NAMALWA (cell line): Measurements from ENCODE around the gene PFKFB2.

Source experiments
- DNase-seq: peaks from one replicate; pipeline ENCODE4 v3.0.0-alpha.2; 2015; ENCODE audit warnings: low spot score

The PFKFB2 gene

DNA sequence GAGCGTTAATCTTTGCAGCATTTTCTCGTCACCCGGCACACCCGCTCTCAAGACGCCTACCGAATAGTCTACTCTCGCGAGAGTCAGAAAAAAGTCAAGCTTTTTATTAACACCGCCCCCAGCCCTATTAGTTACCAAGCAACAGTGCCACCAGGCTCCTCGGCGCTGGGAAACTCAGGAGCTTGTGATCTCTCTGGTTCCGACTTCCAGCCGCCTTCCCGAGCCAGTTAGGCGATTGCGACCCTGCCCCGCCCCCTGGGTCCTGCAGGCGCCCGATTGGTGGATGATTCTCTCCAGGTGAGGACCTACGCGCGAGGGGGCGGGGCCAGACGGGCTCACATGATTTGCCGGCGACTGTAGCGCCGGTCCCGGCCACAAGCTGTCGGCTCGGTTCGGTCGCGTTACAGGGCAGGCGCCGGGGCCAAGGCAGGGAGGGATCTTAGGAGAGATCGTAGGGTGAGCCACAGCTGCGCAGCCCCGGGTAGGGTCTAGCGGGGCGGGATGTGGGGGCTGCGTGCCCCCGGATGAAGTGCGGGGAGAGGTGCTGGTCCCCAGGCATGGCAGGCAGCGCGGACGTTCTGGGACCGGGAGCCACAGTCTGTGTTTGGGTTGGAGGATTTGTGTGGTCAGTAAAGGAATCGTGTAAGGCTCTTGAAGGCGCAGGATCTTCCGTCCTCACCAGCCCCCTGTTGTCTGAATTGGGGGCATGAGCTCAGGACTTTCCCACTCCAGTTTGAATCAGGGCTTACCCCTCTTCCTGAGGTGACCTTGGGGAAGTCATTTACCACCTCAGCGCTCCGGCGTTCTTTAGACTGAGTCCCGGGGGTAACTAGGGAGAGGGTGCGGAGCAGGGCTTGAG is at the start of gene PFKFB2:
Gene PFKFB2 (plus strand): TSS at position 365 of the 859 bp plus-strand sequence. CDS start 1,443 bp downstream, outside the sequence.
- peak; percentile 94 for DNase-seq

DNA sequence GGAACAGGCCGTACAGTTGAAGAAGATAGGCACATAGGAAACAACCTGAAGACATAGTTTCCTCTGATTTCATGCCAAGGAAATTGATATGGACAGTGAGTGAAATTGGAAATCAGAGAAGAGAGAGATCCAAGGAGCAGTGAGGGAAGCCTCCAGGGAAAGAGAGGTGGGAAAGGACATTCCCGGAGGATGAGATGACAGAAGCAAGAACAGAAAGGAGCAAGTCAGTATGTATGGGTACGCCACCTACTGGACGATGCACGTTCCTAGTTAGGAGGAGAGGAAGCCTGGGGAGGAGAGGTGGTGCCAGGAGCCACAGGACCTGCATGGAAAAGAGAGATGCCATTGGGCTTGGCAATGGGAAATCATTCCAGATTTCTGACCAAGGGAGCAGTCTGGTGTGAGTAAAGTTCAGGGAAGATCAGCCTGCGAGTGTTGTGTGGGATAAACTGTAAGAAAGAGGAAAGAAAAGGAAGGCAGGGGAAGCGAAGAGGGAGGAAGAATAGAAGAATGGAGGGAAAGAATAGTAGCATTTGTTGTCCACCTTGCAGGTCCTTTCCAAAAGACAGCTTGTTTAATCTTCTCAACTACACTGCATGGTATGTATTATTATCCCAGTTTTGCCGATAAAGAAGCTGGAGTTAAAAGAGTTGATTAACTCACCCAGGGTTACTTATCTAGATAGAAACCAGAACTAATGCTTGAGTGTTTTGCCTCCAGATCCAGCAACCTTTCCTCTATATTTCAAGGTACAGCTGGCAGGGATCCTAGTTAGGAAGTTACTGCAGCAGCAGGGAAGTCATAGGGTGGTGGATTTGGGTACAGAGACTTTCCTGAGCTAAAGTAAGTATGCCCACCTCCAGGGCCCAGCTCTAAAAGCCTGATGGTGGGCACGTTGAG is 47.9 kb upstream of the PFKFB2 start:
- DNase-seq: peak; percentile 62

DNA sequence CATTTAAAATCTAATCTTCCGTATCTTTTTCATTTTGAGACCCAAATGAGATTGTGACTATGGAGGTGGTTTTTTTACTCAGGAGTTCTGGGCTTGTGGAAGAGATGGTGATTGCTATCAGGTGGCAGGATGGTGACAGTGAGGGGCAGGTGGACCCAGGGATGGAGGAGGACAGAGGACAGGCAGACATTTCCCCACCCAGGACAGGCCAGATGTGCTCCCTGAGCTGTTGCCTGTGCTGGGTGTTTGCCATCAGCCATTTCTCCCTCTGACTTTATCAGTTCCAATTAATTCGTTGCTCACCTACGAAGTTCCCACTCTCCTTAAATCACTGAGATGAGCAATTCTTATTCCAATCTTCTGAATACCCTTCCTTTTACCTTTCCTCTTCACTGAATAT is 47.0 kb upstream of the PFKFB2 start:
- DNase-seq: no peak

DNA sequence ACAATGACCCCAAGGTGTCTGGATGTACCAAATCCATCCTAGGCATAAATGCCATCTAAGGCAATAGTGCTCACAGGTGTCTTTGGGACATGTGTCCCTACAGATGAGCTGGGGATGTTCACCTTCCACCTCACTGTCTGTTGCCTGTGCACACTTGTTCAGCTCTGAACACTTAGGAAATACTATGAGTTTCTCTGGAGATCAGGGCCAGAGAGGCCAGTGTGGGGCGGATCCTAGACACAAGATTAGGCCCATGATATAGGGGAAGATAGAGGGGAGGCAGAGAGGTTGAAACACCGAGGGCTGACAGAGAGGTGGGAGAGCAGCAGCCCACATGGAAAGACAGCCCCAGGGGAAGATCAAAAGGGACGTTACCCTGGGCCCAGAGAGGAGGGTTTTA is 46.2 kb upstream of the PFKFB2 start:
- DNase-seq: no peak

DNA sequence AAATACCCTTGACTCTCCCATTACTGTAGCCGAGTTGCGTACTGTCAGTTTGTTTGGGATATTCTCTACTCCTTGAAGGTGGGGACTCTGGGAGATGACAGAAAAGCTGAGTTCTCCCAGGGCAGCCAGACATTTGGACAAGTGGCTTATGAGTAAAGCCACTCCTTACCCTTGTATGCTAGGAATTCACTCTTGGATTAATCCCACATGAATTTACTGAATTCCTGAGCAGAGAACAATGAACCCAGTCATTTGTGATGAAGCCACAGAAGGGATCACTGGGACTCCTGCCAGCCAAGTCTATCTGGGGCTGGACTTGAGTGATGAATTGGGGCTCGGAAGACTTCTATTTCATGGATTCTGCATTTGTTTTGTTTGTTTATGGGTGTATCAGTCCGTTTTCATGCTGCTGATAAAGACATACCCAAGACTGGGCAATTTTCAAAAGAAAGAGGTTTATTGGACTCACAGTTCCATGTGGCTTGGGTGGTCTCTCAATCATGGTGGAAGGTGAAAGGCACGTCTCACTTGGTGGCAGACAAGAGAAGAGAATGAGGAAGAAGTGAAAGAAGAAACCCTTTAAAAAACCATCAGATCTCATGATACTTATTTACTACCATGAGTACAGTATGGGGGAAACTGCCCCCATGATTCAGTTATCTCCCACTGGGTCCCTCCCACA is 45.6 kb upstream of the PFKFB2 start:
- DNase-seq: no peak

DNA sequence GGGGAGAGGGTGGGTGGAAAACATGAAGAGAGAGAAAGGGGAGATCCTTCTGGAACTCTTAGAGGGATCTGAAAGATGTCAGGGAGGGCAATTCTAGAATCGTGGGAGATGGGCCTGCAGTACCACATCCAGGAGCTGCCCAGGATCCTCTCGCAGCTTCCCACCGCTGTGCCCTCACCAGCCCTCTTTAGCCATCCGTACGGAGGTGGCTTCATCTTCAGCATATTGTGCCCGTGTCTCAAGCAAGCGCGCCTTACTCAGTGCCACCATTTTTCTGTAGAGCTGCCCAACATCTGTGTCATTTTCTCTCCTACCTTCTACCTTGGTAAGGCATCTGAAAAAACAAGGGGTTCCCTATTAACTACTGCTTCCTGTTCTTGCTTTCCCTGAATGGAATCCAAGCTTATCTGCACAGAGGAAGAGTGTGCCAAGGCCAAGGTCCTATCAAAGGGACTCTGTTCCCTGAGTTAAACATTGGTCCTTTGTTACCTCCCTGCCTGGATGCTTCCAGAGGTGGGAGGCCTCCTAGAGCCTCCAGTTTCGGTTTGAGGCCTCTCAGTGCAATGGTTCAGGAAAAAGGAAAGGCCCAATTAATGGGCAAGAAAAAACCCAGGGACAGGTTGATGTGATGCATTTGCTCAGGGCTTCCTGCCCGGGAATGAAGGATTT is 43.8 kb upstream of the PFKFB2 start:
- no peak for DNase-seq

DNA sequence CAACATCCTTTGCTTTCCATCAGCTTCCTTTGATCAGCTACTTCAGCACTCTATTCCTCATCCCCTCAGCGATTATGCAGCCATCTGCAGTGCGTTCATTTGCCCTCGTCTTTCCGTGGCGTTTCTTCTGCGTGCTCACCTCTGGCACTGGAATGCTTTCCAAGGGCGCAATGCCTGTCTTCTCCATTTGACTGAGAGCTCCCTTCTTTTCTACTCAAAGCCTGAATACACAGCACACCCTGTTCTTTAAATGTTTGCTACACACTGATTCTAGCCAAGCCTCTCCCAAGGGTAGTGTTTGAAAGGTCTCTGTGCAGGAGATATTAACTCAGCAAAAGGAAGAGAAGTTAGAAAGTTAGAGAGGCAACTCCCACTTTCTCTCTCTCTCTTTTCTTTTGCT is 43.1 kb upstream of the PFKFB2 start:
- no peak for DNase-seq

DNA sequence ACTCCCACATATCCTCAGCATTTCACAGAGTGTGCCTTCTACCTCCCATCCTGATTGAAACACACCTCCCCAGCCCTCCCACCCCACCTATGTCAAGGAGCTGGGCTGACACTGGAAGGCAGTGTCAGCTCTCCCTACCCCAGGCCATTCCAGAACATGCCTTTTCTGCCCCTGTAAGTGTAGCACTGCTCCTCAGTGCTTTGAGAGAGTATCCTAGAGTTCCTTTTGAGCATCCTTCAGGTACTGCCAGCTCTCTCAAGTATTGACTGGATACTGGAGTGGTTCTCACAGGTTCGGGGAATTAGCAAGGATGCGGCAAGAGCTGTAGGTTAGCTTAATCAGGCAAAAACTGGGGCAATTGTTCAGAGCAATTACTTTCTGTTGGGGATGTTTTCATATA is 42.3 kb upstream of the PFKFB2 start:
- no peak for DNase-seq

DNA sequence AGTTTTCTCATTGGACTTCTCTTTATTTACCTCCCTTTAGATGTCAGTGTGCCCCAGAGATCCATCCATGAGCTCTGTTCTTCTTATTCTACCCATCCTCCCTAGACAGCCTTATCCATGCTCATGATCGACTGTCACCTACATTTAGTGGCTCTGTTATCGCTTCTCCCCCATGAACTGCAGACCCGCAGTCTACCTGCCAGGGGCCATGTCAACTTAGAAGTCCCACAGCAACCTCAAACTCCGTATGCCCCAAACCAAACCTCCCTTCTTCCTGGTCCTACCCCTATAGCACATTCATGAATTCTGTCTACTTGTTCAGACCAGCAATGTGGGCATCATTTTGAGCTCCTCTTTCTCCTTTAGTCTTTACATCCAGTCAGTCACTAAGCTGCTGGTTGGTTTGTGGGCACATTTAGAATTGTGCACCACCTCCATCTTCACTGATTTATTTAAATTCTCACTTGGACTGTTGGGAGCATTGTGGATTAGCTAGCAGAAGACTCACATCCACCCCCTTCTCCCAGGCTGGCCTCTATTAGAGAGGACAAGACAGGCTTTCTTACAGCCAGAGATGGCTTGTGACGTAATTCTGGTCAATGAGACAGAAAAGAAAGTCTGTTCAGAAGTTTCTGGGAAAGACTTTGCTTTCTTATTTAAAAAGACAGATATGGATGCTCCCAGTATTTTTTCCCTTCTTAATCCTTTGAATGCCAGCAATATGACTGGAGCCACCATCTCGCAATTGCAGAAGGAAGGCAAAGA is 39.6 kb upstream of the PFKFB2 start:
- DNase-seq: no peak

DNA sequence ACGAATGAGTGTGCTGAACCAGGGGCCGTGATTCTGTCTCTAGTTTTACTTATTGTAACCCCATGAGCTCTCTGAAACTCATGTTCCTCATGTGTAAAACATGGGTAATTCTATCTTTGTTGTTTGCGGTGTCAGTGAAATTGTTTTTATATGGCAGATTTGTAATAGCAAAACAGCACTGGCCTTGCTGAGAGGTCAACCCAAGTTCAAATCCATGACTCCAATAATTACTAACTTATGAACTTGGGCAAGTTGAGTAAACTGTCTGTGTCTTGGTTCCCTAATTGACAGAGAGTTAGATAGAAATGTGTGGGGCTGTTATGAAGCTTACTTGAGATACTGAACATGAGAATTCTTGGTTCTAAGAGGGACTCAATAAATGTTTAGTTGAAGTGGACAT is 38.3 kb upstream of the PFKFB2 start:
- DNase-seq: no peak

DNA sequence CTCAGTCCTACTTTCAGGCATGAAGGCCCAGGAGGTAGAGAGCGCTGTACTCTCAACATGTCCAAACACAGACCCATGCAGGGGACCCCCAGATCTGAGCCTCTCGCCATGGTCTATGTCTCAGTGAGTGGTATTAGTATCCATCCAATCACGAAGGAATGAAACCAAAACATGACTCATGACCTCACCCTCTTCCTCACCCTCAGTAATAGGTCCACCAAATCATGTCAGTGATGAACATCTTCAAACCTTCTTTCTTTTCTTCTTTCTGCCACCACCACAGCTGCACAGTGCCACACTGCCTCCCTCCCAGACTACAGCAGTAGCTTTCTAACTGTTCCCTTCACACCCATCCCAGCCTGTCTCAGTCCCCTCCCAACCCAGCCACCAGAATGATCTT is 37.3 kb upstream of the PFKFB2 start:
- no peak for DNase-seq

DNA sequence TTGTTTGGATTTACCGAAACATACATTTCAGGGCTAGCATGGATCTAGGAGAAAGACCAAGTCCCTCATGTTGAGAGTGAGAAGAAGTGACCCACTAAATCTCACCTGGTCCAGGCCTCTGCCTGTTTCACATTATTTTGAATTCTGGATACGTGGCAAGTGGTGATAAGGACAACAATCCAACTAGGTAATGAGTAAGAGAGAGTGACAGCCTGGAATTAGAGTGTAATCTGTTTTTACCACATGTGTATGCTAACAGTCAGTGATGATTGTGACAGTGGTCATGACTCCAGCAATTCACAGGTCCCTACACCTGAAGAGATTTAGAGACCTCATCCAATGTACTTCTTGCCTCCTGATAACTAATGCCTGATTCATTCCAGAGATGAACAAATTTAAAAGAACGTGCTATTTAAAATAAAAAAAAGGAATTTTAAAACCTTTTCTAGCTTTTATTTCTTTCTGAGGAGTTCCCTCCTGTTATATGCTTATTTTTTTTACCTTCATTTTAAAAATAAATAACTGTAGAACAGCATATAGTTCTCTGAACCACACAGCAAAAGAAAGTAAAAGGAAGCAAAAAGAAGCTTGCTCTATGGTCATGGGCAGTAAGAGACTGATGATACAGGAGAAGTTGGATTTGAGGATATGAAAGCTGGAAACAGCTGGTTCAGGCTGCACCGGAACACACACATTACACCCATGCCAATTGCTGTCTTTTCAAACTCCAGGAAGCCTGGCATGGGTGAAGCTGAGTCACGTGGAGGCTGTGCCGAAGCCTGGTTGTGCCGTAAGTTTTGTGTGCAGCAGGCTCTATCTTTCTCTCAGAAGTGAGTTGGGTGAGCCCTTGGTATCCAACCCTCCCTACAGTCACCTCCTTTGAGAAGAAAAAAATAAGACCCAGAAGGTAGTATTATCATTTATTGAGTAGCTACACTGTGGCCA is 35.2 kb upstream of the PFKFB2 start:
- no peak for DNase-seq

DNA sequence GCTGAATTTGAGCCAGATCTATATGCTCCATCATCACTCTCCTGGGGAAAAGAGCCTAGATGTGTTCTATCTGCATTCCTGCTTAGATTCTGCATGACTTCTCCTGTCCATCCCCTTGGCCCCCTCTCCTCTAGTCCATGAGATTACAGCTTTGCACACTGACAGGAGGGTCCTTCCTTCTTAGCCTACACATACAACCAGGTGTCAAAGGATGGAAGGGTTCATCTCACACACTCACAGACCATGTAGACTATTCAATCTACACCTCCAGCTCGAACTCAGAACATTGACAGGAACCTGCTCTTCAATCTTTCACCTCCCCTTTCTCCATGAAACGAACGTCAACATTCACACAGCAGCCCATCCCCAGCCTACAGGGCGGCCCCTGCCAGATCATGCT is 34.4 kb upstream of the PFKFB2 start:
- no peak for DNase-seq

DNA sequence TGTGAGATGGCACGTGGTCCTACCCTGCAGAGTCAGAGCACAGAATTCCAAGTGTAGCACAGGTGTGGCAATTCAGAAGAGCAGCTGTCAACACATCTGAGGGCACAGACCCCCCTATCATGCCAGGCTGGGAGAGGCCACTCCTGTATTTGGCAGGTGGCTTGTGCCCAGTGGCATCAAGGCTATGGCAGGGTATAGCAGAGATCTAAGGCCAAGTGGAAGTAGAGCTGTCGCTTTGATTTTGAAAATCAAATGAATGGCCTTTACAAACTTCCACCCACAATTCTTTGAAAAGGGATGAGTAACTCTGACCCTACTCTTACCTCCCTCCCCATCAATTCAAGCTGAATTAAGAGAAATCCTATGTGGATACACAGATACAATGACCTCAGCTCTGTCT is 33.9 kb upstream of the PFKFB2 start:
- no peak for DNase-seq

DNA sequence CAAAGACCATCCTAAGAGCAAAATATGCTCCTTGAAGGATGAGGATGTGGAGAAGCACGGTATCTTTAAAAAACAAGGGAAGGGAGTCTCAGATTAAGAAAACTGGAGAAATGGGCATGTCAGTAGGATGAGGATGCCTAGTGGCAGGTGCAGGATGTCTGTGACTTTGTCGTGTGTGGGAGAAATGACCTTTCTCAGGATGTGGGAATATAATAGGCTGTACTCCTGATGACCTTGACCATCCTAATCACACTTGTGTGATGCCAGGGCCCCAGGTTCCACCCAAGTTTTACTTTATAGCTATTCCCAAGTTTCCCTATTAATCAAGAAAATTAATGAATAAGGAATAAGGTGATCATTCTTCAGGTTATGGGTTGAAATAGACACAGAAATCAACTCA is 33.4 kb upstream of the PFKFB2 start:
- no peak for DNase-seq

DNA sequence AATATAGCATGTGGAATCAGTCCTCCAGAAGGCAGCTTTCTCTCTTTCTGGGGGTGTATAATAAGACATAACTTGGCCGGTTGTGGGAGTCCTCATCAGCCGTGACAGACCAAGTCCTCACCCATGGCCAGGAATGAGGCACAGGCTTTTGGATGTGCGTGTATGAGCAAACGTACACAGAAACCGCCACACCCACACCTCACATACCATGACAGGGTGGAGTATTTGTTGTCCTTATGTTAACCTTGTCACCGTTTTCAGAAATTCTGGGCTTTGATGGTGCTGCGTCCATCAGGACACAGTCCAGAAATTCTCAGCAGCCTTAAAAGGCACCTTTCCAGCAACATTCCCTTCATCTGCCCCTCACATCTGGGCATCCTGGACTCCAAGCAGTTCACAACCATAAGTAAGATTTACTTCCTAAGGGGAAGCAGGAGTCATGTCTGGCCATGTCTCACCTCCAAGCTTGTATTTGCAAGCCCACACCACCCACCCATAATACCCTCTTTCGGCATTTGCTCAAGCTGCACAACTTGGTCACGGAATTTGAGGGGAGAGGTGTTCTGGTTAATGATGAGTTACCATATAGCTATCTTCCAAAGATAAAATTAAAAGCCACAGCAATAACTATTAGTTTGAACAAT is 32.9 kb upstream of the PFKFB2 start:
- no peak for DNase-seq

DNA sequence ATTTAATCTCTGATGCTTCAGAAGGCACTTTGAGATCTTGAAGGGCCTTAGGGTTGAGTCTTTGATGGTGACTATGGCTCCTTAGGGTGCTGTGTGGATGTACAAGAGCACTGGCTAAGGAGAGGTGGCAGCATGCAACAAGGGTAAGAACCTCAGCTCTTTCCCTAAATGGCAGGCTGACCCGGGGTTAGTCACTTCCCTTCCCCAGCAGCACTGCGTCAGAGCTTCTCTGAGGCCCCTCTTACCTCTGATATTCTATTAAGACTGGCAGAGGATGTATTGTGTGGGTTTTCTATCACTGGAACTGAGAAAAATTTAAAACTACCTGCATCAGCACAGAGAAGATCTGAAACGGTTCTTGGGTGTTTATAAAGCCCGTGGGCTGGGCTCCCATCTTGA is 32.4 kb upstream of the PFKFB2 start:
- DNase-seq: no peak

DNA sequence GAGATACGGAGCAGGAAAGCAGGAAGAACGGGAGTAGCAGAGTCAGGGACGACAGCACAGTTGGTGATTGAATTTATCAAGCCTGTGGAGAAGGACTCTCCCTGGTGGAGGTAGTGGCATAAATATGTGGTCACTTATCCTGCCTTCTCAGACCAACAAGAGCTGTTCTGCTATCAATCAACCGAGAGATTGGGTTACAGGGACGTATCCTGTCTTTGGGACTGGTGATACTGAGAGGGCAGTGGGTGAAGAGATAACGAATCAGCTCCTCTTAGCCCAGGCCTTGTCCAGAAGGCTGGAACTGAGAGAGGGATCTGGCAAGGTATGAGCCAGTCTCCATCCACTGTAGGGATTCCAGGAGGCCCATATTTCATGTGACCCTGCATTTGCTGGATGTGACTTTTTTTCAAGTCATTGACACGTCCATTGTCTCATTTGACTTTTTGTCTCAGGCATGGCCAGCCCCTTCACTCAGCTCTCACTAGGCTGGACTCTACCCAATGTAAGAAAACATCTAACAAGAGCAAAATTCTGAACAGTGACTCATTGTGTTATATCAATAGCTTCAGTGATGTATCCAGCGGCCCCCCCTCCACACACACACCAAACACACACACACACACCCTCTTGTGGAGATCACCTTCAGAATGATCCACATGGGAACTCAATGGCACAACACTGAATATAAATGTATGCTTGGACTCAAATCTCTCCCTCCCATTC is 31.8 kb upstream of the PFKFB2 start:
- DNase-seq: no peak
